Right atrium auricular region (tissue), 2 donors: Measurements from ENCODE around the gene PLCG1. TPM values are rescaled to one million over a fixed set of nuclear protein-coding genes. Genes with fewer than 3 reads are reported as not detected.
A peak's percentile ranks its signal among the peaks of the same experiment; 100 is the strongest.

Experiments
- DNase-seq: peaks from one replicate; pipeline ENCODE4 v3.0.0-alpha.2; 2019; ENCODE audit warnings: low spot score
- H3K27ac ChIP-seq, 2 donors: fragments of 200-600 bp; sonication (generic); 1 replicate in 1 of 2; 2 replicates in 1 of 2; pipeline ENCODE4 v1.5.1; 2016 to 2019
- H3K27me3 ChIP-seq, 2 donors: fragments of 200-600 bp; sonication (generic); one replicate each; pipeline versions ENCODE4 v1.5.1 to v1.6.0; 2017 to 2019
- H3K36me3 ChIP-seq: fragments of 200-600 bp; sonication (generic); one replicate; pipeline ENCODE4 v1.5.1; 2016
- H3K4me1 ChIP-seq, 2 donors: fragments of 200-600 bp; sonication (generic); one replicate each; pipeline versions ENCODE4 v1.5.1 to v1.6.0; 2017 to 2019
- H3K4me3 ChIP-seq, 2 donors: fragments of 200-600 bp; sonication (generic); 1 replicate in 1 of 2; 2 replicates in 1 of 2; pipeline ENCODE4 v1.5.1; 2017 to 2019; ENCODE audit warnings: mild to moderate bottlenecking in 1 of 2, moderate library complexity in 1 of 2
- H3K9me3 ChIP-seq, 2 donors: fragments of 200-600 bp; sonication (generic); one replicate each; pipeline ENCODE4 v1.5.1; 2019
- CTCF ChIP-seq, 2 donors: fragments of 200-600 bp; sonication (generic); IDR thresholded peaks; one replicate each; pipeline ENCODE4 v1.5.1; 2019; ENCODE audit warnings: antibody characterized with exemption in 2 of 2
- total RNA-seq, 2 donors: library from RNA; depleted of rRNA; stranded (reverse); fragments of >200 nt; gene quantifications; one replicate each; pipeline ENCODE4 v1.1.0, GENCODE V29; 2016

Gene PLCG1
- total RNA-seq, 2 donors from 2014 or later, result 24.1 to 59.5 TPM

GRCh38 chr20:41203660-41204059 is 66.3 kb downstream of the PLCG1 start:
- H3K4me1 ChIP-seq, result peaks cover 0 to 8% of the 10 kb centered on the region in 2 donors
- peaks cover 0 to 5% of the 10 kb centered on the region in 2 donors for H3K9me3 ChIP-seq
- H3K36me3 ChIP-seq, result peaks cover 32% of the 10 kb centered on the region
- H3K27ac ChIP-seq, result no peak overlapping the region
- H3K27me3 ChIP-seq, result no peaks in the 10 kb centered on the region
- no peak overlapping the region for H3K4me3 ChIP-seq
- no peak for TF ChIP-seq CTCF (IDR thresholded peaks at IDR 0.05)
- DNase-seq, result no peak

GRCh38 chr20:41204304-41205265 is 67.2 kb downstream of the PLCG1 start:
- no peak for TF ChIP-seq CTCF (IDR thresholded peaks at IDR 0.05)
- Histone ChIP-seq H3K9me3 (no peaks in the 10 kb centered on the region), H3K36me3 (peaks cover 27% of the 10 kb centered on the region), H3K27me3 (no peaks in the 10 kb centered on the region), H3K27ac (peak overlapping the region; percentile 8 to 21), H3K4me1 (peaks cover 0 to 8% of the 10 kb centered on the region in 2 donors), H3K4me3 (no peak overlapping the region)
- DNase-seq, result no peak

GRCh38 chr20:41205313-41205712 is 68.0 kb downstream of the PLCG1 start:
- peaks cover 24% of the 10 kb centered on the region for H3K36me3 ChIP-seq
- no peaks in the 10 kb centered on the region for H3K9me3 ChIP-seq
- no peaks in the 10 kb centered on the region for H3K27me3 ChIP-seq
- H3K27ac ChIP-seq, result peak overlapping the region; percentile 8 to 21
- no peak overlapping the region for H3K4me3 ChIP-seq
- H3K4me1 ChIP-seq, result peaks cover 0 to 8% of the 10 kb centered on the region in 2 donors
- TF ChIP-seq CTCF (IDR thresholded peaks at IDR 0.05), result no peak
- DNase-seq, result no peak

GRCh38 chr20:41213150-41213820 is 75.9 kb downstream of the PLCG1 start:
- no peaks in the 10 kb centered on the region for H3K9me3 ChIP-seq
- no peak overlapping the region for H3K27ac ChIP-seq
- TF ChIP-seq CTCF (IDR thresholded peaks at IDR 0.05), result no peak
- peaks cover 0 to 13% of the 10 kb centered on the region in 2 donors for H3K4me1 ChIP-seq
- H3K4me3 ChIP-seq, result no peak overlapping the region
- no peak for DNase-seq
- no peaks in the 10 kb centered on the region for H3K27me3 ChIP-seq
- H3K36me3 ChIP-seq, result no peaks in the 10 kb centered on the region

GRCh38 chr20:41214202-41214601 is 76.9 kb downstream of the PLCG1 start:
- Histone ChIP-seq H3K27ac (no peak overlapping the region), H3K9me3 (no peaks in the 10 kb centered on the region), H3K36me3 (no peaks in the 10 kb centered on the region), H3K27me3 (no peaks in the 10 kb centered on the region), H3K4me3 (no peak overlapping the region), H3K4me1 (peaks cover 0 to 13% of the 10 kb centered on the region in 2 donors)
- DNase-seq, result no peak
- TF ChIP-seq CTCF (IDR thresholded peaks at IDR 0.05), result no peak
